Measurements from ENCODE around the gene FNDC10. TPM values are rescaled to one million over a fixed set of nuclear protein-coding genes. Genes with fewer than 3 reads are reported as not detected.
"Not testable (repeated sequence)": the region's sequence is repeated elsewhere in the genome, so short reads cannot be mapped to it uniquely, and the experiment has no call there.

Gene FNDC10
- total RNA-seq, 1 donor from 2014 or later = 9.2 TPM

DNA sequence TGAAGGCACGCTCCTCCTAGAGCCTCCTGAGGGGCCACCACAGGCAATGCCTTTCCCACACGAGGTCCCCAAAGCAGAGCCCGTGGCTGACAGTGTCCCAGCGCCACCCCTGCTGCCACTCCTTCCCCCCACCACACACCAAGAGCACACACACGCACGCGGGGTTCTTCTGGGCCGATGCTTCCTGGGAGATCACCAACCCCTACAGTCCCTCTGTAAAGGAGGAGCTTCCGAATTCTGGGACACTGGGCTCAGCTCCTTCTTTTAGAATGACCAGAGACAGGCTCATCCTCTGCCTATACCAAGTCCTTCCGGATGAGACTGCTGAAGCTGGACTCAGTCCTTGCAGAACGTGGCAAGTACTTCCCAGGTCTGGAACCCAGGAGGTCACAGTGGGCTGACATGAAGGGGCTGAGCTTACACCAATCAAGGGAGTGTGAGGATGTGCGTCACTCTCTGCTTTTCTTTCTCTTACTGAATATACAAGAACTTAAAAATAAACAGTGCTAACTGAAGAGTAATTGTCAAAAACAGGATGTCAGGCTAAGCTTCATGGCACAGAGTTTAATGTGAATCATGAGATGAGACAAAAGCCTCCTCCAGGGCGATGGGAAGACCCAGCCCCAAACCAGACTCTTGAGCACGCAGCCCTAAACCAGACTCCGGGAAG, 38.0 kb downstream of the FNDC10 start:
- Histone ChIP-seq H3K36me3 (ENCODE audit: control insufficient read depth, insufficient read depth, low read length) (no peaks in the 10 kb centered on the region), H3K27me3 (ENCODE audit: control insufficient read depth, insufficient read depth, low read length) (no peaks in the 10 kb centered on the region), H3K4me3 (ENCODE audit: low read depth, low read length) (no peak overlapping the region)
- TF ChIP-seq, protein P1, sequence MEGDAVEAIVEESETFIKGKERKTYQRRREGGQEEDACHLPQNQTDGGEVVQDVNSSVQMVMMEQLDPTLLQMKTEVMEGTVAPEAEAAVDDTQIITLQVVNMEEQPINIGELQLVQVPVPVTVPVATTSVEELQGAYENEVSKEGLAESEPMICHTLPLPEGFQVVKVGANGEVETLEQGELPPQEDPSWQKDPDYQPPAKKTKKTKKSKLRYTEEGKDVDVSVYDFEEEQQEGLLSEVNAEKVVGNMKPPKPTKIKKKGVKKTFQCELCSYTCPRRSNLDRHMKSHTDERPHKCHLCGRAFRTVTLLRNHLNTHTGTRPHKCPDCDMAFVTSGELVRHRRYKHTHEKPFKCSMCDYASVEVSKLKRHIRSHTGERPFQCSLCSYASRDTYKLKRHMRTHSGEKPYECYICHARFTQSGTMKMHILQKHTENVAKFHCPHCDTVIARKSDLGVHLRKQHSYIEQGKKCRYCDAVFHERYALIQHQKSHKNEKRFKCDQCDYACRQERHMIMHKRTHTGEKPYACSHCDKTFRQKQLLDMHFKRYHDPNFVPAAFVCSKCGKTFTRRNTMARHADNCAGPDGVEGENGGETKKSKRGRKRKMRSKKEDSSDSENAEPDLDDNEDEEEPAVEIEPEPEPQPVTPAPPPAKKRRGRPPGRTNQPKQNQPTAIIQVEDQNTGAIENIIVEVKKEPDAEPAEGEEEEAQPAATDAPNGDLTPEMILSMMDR (IDR thresholded peaks at IDR 0.05; ENCODE audit: insufficient read depth, low read length, poor library complexity, severe bottlenecking) = no peak
- DNase-seq (ENCODE audit: low read depth) = no peak

DNA sequence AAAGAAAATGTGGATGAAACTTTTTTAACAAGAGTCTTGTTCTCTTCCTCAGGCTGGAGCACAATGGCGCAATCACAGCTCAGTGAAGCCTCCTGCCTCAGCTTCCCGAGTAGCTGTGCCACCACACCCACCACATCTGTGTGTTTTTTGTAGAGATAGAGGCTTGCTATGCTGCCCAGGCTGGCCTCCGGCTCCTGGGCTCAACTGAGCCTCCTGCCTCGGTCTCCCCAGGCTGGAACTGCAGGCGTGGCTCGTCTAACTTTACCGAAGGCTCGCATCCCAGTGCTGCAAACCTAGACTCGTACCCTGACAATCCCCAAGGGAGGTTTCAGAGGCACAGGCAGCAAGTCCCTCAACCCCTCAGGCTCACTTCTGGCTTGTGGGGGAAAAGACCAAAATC, 39.8 kb downstream of the FNDC10 start:
- Histone ChIP-seq H3K27me3 (ENCODE audit: control insufficient read depth, insufficient read depth, low read length) (no peaks in the 10 kb centered on the region), H3K36me3 (ENCODE audit: control insufficient read depth, insufficient read depth, low read length) (no peaks in the 10 kb centered on the region), H3K4me3 (ENCODE audit: low read depth, low read length) (no peak overlapping the region)
- DNase-seq (ENCODE audit: low read depth) = no peak
- TF ChIP-seq, protein P1 (IDR thresholded peaks at IDR 0.05; ENCODE audit: insufficient read depth, low read length, poor library complexity, severe bottlenecking) = no peak

DNA sequence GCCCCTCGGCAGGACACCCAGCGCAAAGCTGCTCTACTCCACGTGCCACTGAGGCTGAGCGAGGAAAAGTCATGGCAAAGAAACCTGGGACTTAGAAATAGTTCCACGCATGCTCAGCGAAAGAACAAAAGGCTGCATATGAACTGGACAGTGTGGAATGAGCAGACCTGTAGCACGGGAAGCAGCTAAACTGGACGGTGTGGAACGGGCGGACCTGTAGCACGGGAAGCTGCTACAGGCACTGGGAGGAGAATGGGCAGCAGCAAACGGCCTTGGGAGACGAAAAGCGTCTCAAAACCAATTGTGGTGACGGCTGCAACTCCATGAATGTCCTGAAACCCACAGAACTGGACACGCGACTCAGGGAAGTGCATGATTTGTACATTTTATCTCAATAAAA, 40.9 kb downstream of the FNDC10 start:
- H3K27me3 ChIP-seq (ENCODE audit: control insufficient read depth, insufficient read depth, low read length) = no peaks in the 10 kb centered on the region
- no peaks in the 10 kb centered on the region for H3K36me3 ChIP-seq (ENCODE audit: control insufficient read depth, insufficient read depth, low read length)
- TF ChIP-seq, protein P1 (IDR thresholded peaks at IDR 0.05; ENCODE audit: insufficient read depth, low read length, poor library complexity, severe bottlenecking) = no peak
- no peak overlapping the region for H3K4me3 ChIP-seq (ENCODE audit: low read depth, low read length)
- no peak for DNase-seq (ENCODE audit: low read depth)

DNA sequence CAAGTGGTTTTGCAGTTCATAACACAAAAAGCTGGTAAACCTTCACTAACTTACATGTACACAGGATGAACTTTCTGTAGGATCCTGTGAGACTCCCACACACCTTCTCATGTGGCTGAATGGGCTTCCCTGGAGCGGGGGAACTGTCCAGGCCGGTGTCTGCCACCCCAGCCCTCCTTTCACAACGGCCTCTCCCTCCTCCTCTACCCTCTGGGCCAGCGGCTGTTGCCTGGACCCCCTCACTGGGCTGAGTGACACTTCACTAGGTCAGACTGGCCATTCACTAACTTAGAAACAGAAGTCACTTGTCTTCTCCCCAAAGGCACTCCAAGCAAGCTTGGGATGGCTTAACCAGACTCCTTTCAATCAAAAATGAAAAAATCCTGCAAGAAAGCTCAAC, 41.3 kb downstream of the FNDC10 start:
- Histone ChIP-seq H3K36me3 (ENCODE audit: control insufficient read depth, insufficient read depth, low read length) (no peaks in the 10 kb centered on the region), H3K27me3 (ENCODE audit: control insufficient read depth, insufficient read depth, low read length) (no peaks in the 10 kb centered on the region), H3K4me3 (ENCODE audit: low read depth, low read length) (no peak overlapping the region)
- TF ChIP-seq, protein P1 (IDR thresholded peaks at IDR 0.05; ENCODE audit: insufficient read depth, low read length, poor library complexity, severe bottlenecking) = no peak
- no peak for DNase-seq (ENCODE audit: low read depth)

DNA sequence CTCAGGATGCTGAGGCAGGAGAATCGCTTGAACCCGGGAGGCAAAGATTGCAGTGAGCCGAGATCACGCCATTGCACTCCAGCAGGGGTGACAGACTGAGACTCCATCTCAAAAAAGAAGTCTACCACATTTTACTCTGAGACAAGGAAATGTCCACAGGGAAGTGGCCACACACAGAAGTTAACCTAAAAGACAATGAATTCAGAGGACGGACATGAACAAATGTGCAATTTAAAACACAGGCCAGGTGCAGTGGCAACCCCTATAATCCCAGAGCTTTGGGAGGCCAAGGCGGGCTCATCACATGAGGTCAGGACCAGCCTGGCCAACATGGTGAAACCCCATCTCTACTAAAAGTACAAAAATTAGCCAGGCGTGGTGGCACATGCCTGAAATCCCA, 42.2 kb downstream of the FNDC10 start:
- H3K27me3 ChIP-seq (ENCODE audit: control insufficient read depth, insufficient read depth, low read length); H3K36me3 ChIP-seq (ENCODE audit: control insufficient read depth, insufficient read depth, low read length); DNase-seq (ENCODE audit: low read depth); H3K4me3 ChIP-seq (ENCODE audit: low read depth, low read length): not testable (repeated sequence)

DNA sequence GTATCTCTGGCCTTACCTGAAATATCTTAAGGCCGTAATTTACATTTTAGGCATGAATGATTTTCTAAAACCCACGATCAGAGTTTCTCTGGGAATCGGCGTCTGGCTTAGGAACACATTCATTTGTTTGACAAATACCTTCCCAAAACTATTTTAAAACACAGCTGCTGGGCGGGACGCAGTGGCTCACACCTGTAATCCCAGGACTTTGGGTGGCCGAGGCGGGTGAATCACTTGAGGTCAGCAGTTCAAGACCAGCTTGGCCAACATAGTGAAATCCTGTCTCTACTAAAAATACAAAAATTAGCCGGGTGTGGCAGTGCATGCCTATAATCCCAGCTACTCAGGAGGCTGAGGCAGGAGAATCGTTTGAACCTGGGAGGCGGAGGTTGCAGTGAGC, 43.0 kb downstream of the FNDC10 start:
- not testable (repeated sequence) for H3K27me3 ChIP-seq (ENCODE audit: control insufficient read depth, insufficient read depth, low read length); H3K36me3 ChIP-seq (ENCODE audit: control insufficient read depth, insufficient read depth, low read length); DNase-seq (ENCODE audit: low read depth); H3K4me3 ChIP-seq (ENCODE audit: low read depth, low read length)

DNA sequence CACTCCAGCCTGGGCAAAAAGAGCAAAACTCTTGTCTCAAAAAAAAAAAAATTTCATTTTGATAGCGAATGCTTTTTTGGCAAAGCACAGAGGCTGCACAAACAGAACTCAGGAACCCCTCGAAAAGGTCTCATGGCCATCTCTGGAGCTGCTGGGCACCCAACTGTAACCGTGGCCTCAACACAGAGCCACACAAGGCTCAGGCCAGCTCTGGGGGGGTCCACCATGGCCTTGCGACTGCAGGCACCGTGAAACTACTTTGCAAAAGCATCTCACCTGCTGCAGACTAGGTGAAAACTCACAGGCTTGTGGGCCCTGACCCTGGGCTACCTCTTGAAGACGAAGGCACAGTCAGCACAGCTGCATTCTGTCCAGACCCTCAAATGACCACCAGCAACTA, 43.4 kb downstream of the FNDC10 start:
- H3K27me3 ChIP-seq (ENCODE audit: control insufficient read depth, insufficient read depth, low read length) = no peaks in the 10 kb centered on the region
- no peak for DNase-seq (ENCODE audit: low read depth)
- H3K4me3 ChIP-seq (ENCODE audit: low read depth, low read length) = no peak overlapping the region
- TF ChIP-seq, protein P1 (IDR thresholded peaks at IDR 0.05; ENCODE audit: insufficient read depth, low read length, poor library complexity, severe bottlenecking) = no peak
- H3K36me3 ChIP-seq (ENCODE audit: control insufficient read depth, insufficient read depth, low read length) = no peaks in the 10 kb centered on the region
